GM23338 (cell line): ENCODE results near the gene TEKT3. TPM values are rescaled to one million over a fixed set of nuclear protein-coding genes. Genes with fewer than 3 reads are reported as not detected.

Experiments
- ATAC-seq: fragments of 200-7000 bp; cut with Tn5 transposase; 3 replicates; pipeline ENCODE4 v1.9.1; 2020
- DNase-seq: peaks from one replicate; pipeline ENCODE4 v3.0.0-alpha.2; 2015; ENCODE audit warnings: low spot score
- H2AFZ ChIP-seq: fragments of 200-600 bp; sonication (generic); 2 replicates; pipeline ENCODE4 v1.8.0; 2016; ENCODE audit warnings: antibody characterized with exemption, mild to moderate bottlenecking, moderate library complexity
- H3F3A ChIP-seq: fragments of 200-600 bp; sonication (generic); replicated peaks from 2 replicates; pipeline ENCODE4 v1.8.0; 2017; ENCODE audit warnings: antibody characterized with exemption, mixed run types, low read depth
- H3K27ac ChIP-seq: fragments of 200-600 bp; sonication (generic); 2 replicates; pipeline ENCODE4 v1.6.1; 2016; ENCODE audit warnings: low read depth
- H3K27me3 ChIP-seq: fragments of 200-600 bp; sonication (generic); 2 replicates; pipeline ENCODE4 v1.8.0; 2016; ENCODE audit warnings: mild to moderate bottlenecking, mixed run types, moderate library complexity; ENCODE audit not compliant: insufficient read depth
- H3K36me3 ChIP-seq: fragments of 200-600 bp; sonication (generic); 2 replicates; pipeline ENCODE4 v1.8.0; 2016; ENCODE audit warnings: mild to moderate bottlenecking; ENCODE audit not compliant: insufficient read depth
- H3K4me1 ChIP-seq: fragments of 200-600 bp; sonication (generic); 2 replicates; pipeline ENCODE4 v1.8.0; 2016; ENCODE audit warnings: mild to moderate bottlenecking, moderate library complexity; ENCODE audit not compliant: insufficient read depth
- H3K4me2 ChIP-seq: fragments of 200-600 bp; sonication (generic); 2 replicates; pipeline ENCODE4 v1.7.1; 2017; ENCODE audit warnings: mixed run types
- H3K4me3 ChIP-seq: fragments of 200-600 bp; sonication (generic); 2 replicates; pipeline ENCODE4 v1.6.1; 2016; ENCODE audit warnings: mixed run types
- H3K79me2 ChIP-seq: fragments of 200-600 bp; sonication (generic); replicated peaks from 2 replicates; pipeline ENCODE4 v1.8.0; 2017; ENCODE audit warnings: mild to moderate bottlenecking; ENCODE audit not compliant: insufficient read depth
- H3K9me2 ChIP-seq: fragments of 200-600 bp; sonication (generic); 2 replicates; pipeline ENCODE4 v1.8.0; 2017; ENCODE audit not compliant: insufficient read depth
- H4K20me1 ChIP-seq: fragments of 200-600 bp; sonication (generic); replicated peaks from 2 replicates; pipeline ENCODE4 v1.8.0; 2017; ENCODE audit warnings: mild to moderate bottlenecking; ENCODE audit not compliant: insufficient read depth
- H3K27ac Mint-ChIP-seq: 2 replicates; pipeline ENCODE4 v1.8.0; 2020; ENCODE audit warnings: inconsistent platforms, mild to moderate bottlenecking, moderate library complexity, mixed read lengths
- H3K27me3 Mint-ChIP-seq: 3 replicates; pipeline ENCODE4 v1.8.0; 2022; ENCODE audit warnings: low read depth, mild to moderate bottlenecking, moderate library complexity, mixed read lengths, inconsistent platforms; ENCODE audit not compliant: insufficient read depth, poor library complexity
- H3K36me3 Mint-ChIP-seq: 3 replicates; pipeline ENCODE4 v1.8.0; 2021; ENCODE audit warnings: low read depth, mild to moderate bottlenecking, inconsistent platforms, moderate library complexity, mixed read lengths
- H3K4me1 Mint-ChIP-seq: 3 replicates; pipeline ENCODE4 v1.8.0; 2020; ENCODE audit warnings: mild to moderate bottlenecking, inconsistent platforms, mixed read lengths
- H3K4me3 Mint-ChIP-seq: 3 replicates; pipeline ENCODE4 v1.8.0; 2021; ENCODE audit warnings: moderate library complexity, mild to moderate bottlenecking, inconsistent platforms, mixed read lengths
- H3K9me3 Mint-ChIP-seq: 3 replicates; pipeline ENCODE4 v1.8.0; 2020; ENCODE audit warnings: moderate library complexity, mild to moderate bottlenecking, inconsistent platforms, mixed read lengths
- CREB1 ChIP-seq: fragments of 250-450 bp; sonication (Bioruptor Pico); IDR thresholded peaks from 2 replicates; pipeline ENCODE4 v1.5.0; 2020; ENCODE audit warnings: low read depth, mild to moderate bottlenecking, moderate library complexity
- CTCF ChIP-seq, 2 experiments: fragments of 200-600 bp in 1 of 2; sonication (generic) in 1 of 2; conservative IDR thresholded peaks; 2 replicates each; pipeline versions ENCODE4 v1.5.1 to v1.6.1; 2016 to 2017; ENCODE audit warnings: antibody characterized with exemption in 2 of 2, low read depth in 2 of 2, mild to moderate bottlenecking in 2 of 2, moderate library complexity in 1 of 2
- ETS1 ChIP-seq: IDR thresholded peaks from 2 replicates; pipeline ENCODE4 v1.6.1; 2016; ENCODE audit warnings: antibody characterized with exemption
- EZH2 ChIP-seq: fragments of 200-600 bp; sonication (generic); IDR thresholded peaks from one replicate; pipeline ENCODE4 v1.8.0; 2017; ENCODE audit warnings: antibody characterized with exemption, mild to moderate bottlenecking, low read depth; ENCODE audit not compliant: unreplicated experiment
- JUNB ChIP-seq: IDR thresholded peaks from one replicate; pipeline ENCODE4 v1.6.1; 2016; ENCODE audit warnings: antibody characterized with exemption; ENCODE audit not compliant: unreplicated experiment
- NANOG ChIP-seq: IDR thresholded peaks from 2 replicates; pipeline ENCODE4 v1.6.1; 2016; ENCODE audit warnings: antibody characterized with exemption, borderline replicate concordance
- POLR2AphosphoS5 ChIP-seq: IDR thresholded peaks from 2 replicates; pipeline ENCODE4 v1.6.1; 2016; ENCODE audit warnings: antibody characterized with exemption, low read depth
- REST ChIP-seq: IDR thresholded peaks from one replicate; pipeline ENCODE4 v1.6.1; 2018; ENCODE audit warnings: antibody characterized with exemption; ENCODE audit not compliant: unreplicated experiment
- STAT1 ChIP-seq: IDR thresholded peaks from one replicate; pipeline ENCODE4 v1.6.1; 2016; ENCODE audit warnings: antibody characterized with exemption; ENCODE audit not compliant: unreplicated experiment
- ZNF114 ChIP-seq: fragments of 250-450 bp; sonication (Bioruptor Pico); IDR thresholded peaks from 2 replicates; pipeline ENCODE4 v1.5.0; 2020; ENCODE audit warnings: mild to moderate bottlenecking, moderate library complexity
- ZNF331 ChIP-seq: fragments of 250-450 bp; sonication (Bioruptor Pico); IDR thresholded peaks from 2 replicates; pipeline ENCODE4 v1.5.0; 2020; ENCODE audit warnings: low read depth, mild to moderate bottlenecking, moderate library complexity
- polyA plus RNA-seq: library from polyadenylated mRNA; unstranded; fragments of >200 nt; fragmentation: Nextera tagmentation; extraction: Ambion mirVana; gene quantifications from 2 replicates; pipeline ENCODE4 v1.2.1, GENCODE V29; 2016
- total RNA-seq: library from RNA; depleted of rRNA; stranded (reverse); fragments of >200 nt; shearing (Covaris generic); gene quantifications from 2 replicates; pipeline ENCODE4 v1.2.3, GENCODE V29; 2014

The TEKT3 gene
- total and polyA plus RNA-seq, 2 experiments from 2014 or later = 1.6 to 2.0 TPM

- Histone ChIP-seq H3K9me2 (no peaks in the 10 kb centered on the region), H3K27ac (no peak overlapping the region), H3K4me1 (peaks cover 9% of the 10 kb centered on the region), H3K4me3 (no peak overlapping the region), H3K27me3 (no peaks in the 10 kb centered on the region), H2AFZ (no peak overlapping the region), H3K4me2 (no peak overlapping the region), H3K79me2 (no peaks in the 10 kb centered on the region), H3F3A (no peaks in the 10 kb centered on the region), H3K36me3 (no peaks in the 10 kb centered on the region), H4K20me1 (no peaks in the 10 kb centered on the region)
- no peak overlapping the region for H3K4me3 Mint-ChIP-seq
- TF ChIP-seq NANOG (no peak), JUNB (no peak), CTCF (conservative IDR thresholded peaks at IDR 0.05; ENCODE audit: low read depth in 2 of 2) (no peak)
- H3K27me3 Mint-ChIP-seq = peaks cover 2% of the 10 kb centered on the region
- ATAC-seq (no peak), DNase-seq (no peak)
- H3K36me3 Mint-ChIP-seq = no peaks in the 10 kb centered on the region
- peaks cover 9% of the 10 kb centered on the region for H3K4me1 Mint-ChIP-seq
- no peaks in the 10 kb centered on the region for H3K9me3 Mint-ChIP-seq
- no peak overlapping the region for H3K27ac Mint-ChIP-seq
Observed at GRCh38 chr17:15379659-15380058, 38.3 kb upstream of the TEKT3 start.

GRCh38 chr17:15378243-15378642 is 36.8 kb upstream of the TEKT3 start:
- H3K27ac Mint-ChIP-seq = no peak overlapping the region
- TF ChIP-seq CTCF (conservative IDR thresholded peaks at IDR 0.05; ENCODE audit: low read depth in 2 of 2) (no peak), ZNF331 (CRISPR knock-in tag) (no peak), STAT1 (no peak), POLR2AphosphoS5 (no peak), NANOG (no peak), JUNB (no peak), ZNF114 (CRISPR knock-in tag) (no peak), ETS1 (no peak), CREB1 (CRISPR knock-in tag) (no peak), EZH2 (no peak), REST (no peak)

More at GRCh38 chr17:15378243-15378642, 36.8 kb upstream of the TEKT3 start:
- no peaks in the 10 kb centered on the region for H3K27me3 Mint-ChIP-seq
- no peaks in the 10 kb centered on the region for H3K9me3 Mint-ChIP-seq
- Histone ChIP-seq H2AFZ (no peak overlapping the region), H3K4me2 (no peak overlapping the region), H3K79me2 (no peaks in the 10 kb centered on the region), H3K9me2 (no peaks in the 10 kb centered on the region), H3K4me3 (no peak overlapping the region), H4K20me1 (no peaks in the 10 kb centered on the region), H3K27ac (no peak overlapping the region), H3K27me3 (no peaks in the 10 kb centered on the region), H3K4me1 (no peaks in the 10 kb centered on the region), H3F3A (no peaks in the 10 kb centered on the region), H3K36me3 (no peaks in the 10 kb centered on the region)
- DNase-seq (no peak), ATAC-seq (no peak)
- H3K4me1 Mint-ChIP-seq = no peaks in the 10 kb centered on the region
- no peak overlapping the region for H3K4me3 Mint-ChIP-seq
- H3K36me3 Mint-ChIP-seq = no peaks in the 10 kb centered on the region
